Esophagus squamous epithelium (tissue), 4 donors: Measurements from ENCODE around the gene PIP5KL1.

Source experiments
- POLR2A ChIP-seq, 4 donors: fragments of 450-650 bp; IDR thresholded peaks; one replicate each; pipeline ENCODE4 v1.6.1; 2017; ENCODE audit warnings: antibody characterized with exemption in 4 of 4, mild to moderate bottlenecking in 4 of 4, moderate library complexity in 3 of 4
- TF ChIP-seq, protein P1 (sequence below), 6 experiments: fragments of 450-650 bp in 4 of 6; fragments of 200-600 bp in 2 of 6; sonication (generic) in 2 of 6; IDR thresholded peaks; one replicate each; pipeline ENCODE4 v1.5.1; 2016 to 2019; ENCODE audit warnings: antibody characterized with exemption in 6 of 6, mild to moderate bottlenecking in 4 of 6, moderate library complexity in 4 of 6

GRCh38 chr9:127890053-127890452 lies 40.5 kb downstream of the PIP5KL1 start:
- TF ChIP-seq, protein P1, sequence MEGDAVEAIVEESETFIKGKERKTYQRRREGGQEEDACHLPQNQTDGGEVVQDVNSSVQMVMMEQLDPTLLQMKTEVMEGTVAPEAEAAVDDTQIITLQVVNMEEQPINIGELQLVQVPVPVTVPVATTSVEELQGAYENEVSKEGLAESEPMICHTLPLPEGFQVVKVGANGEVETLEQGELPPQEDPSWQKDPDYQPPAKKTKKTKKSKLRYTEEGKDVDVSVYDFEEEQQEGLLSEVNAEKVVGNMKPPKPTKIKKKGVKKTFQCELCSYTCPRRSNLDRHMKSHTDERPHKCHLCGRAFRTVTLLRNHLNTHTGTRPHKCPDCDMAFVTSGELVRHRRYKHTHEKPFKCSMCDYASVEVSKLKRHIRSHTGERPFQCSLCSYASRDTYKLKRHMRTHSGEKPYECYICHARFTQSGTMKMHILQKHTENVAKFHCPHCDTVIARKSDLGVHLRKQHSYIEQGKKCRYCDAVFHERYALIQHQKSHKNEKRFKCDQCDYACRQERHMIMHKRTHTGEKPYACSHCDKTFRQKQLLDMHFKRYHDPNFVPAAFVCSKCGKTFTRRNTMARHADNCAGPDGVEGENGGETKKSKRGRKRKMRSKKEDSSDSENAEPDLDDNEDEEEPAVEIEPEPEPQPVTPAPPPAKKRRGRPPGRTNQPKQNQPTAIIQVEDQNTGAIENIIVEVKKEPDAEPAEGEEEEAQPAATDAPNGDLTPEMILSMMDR (IDR thresholded peaks at IDR 0.05) = no peak
- no peak for TF ChIP-seq POLR2A (IDR thresholded peaks at IDR 0.05)
